HG03103 (cell line): Measurements from ENCODE around the gene MPV17L2.

Experiments used
- ATAC-seq: cut with Tn5 transposase; IDR thresholded peaks from one replicate; pipeline ENCODE4 v1.9.1; 2021; ENCODE audit warnings: low read depth; ENCODE audit not compliant: unreplicated experiment

Gene MPV17L2

GRCh38 chr19:18231775-18232174 is 38.8 kb downstream of the MPV17L2 start:
- ATAC-seq, result no peak

- ATAC-seq, result no peak
Measured at GRCh38 chr19:18232540-18233223, 39.7 kb downstream of the MPV17L2 start.

DNA sequence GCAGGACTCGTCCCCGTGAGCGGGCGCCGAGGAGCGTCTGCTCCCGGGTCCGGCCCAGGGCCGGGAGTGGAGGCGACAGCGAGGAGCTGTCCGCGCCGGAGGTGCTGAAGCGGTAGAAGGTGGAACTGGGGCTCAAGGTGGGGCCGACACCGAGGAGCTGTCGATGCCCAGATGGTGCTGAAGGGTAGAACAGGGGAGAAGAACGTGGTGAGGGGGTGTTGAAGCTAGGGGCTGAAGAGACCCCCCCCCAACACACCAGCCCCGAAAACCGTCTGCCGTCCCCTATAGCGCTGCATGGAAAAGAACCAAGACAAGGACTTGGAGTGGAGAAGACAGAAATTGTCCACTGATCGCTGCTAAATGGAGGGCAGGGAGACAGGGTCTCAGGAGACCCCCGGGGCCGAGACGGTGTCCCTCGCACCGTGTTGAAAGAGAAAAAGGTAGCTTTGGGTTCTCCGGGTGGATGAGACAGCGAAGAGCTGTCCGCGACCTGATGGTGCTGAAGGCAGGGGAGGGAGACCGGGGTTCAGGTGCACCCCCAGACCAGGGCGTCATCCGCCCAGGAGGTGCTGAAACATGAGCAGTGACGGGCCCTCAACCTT is 40.3 kb downstream of the MPV17L2 start:
- no peak for ATAC-seq

DNA sequence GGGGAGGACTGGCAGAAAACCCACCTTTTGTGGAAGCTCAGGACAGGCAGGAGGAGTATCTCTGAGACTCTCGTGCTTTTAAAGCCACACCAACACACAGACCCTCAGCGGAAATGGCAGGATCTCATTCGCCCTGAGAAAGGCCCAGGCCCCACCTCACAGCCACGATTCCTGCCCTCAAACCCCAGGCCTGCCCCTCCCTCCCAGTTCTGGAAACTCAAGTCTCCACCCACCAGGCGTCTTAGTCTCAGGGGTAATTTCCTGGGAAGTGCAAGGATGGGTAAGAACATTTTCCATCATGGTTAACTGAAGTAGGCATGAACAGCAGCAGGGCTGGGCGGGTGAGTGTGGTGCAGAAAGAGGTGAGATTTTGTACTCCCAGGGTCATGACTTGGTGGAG is 41.2 kb downstream of the MPV17L2 start:
- ATAC-seq, result no peak

GRCh38 chr19:18239303-18239702 is 46.3 kb downstream of the MPV17L2 start:
- ATAC-seq, result no peak

DNA sequence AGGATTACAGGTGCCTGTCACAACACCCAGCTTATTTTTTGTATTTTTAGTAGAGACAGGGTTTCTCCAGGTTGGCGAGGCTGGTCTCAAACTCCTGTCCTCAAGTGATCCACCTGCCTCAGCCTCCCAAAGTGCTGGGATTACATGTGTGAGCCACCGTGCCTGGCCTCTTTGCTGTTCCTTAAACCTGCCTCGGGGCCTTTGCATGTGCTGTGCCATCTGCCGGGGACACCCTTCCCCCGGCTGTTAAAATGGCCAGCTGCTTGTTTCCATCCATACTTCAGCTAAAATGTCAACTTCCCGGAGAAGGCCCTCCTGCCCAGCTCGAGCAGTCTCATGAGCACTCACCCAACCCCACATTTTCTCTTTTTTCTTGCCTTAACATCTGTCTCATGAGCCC is 52.3 kb downstream of the MPV17L2 start:
- no peak for ATAC-seq
